Mesothelial cell of epicardium (in vitro differentiated cells): Measurements from ENCODE around the gene CFAP221. TPM values are rescaled to one million over a fixed set of nuclear protein-coding genes. Genes with fewer than 3 reads are reported as not detected.

ENCODE experiments used
- DNase-seq, 2 experiments: peaks; one replicate each; pipeline ENCODE4 v3.0.0; 2021; ENCODE audit warnings: low spot score in 2 of 2; ENCODE audit not compliant: unreplicated experiment in 2 of 2
- H3K27ac Mint-ChIP-seq: 2 replicates; pipeline ENCODE4 v1.8.0; 2021; ENCODE audit warnings: mixed read lengths
- H3K27me3 Mint-ChIP-seq: 2 replicates; pipeline ENCODE4 v1.8.0; 2021; ENCODE audit warnings: low read depth, mixed read lengths
- H3K36me3 Mint-ChIP-seq: 2 replicates; pipeline ENCODE4 v1.8.0; 2021; ENCODE audit warnings: mixed read lengths
- H3K4me1 Mint-ChIP-seq: 2 replicates; pipeline ENCODE4 v1.8.0; 2021; ENCODE audit warnings: mixed read lengths
- H3K4me3 Mint-ChIP-seq: 2 replicates; pipeline ENCODE4 v1.8.0; 2021; ENCODE audit warnings: mild to moderate bottlenecking, moderate library complexity, mixed read lengths
- H3K9me3 Mint-ChIP-seq: 2 replicates; pipeline ENCODE4 v1.8.0; 2021; ENCODE audit warnings: mixed read lengths
- CTCF ChIP-seq: fragments of 200-600 bp; sonication (generic); IDR thresholded peaks from one replicate; pipeline ENCODE4 v1.5.0; 2021; ENCODE audit warnings: antibody characterized with exemption; ENCODE audit not compliant: unreplicated experiment
- total RNA-seq: library from RNA; stranded (reverse); gene quantifications from 3 replicates; pipeline ENCODE4 v1.2.1, GENCODE V29; 2021

The CFAP221 gene
- total RNA-seq, 1 donor from 2014 or later, result 4.6 TPM

GRCh38 chr2:119637371-119637770 is 93.1 kb downstream of the CFAP221 start:
- Mint-ChIP-seq H3K4me3 (no peak overlapping the region), H3K36me3 (no peaks in the 10 kb centered on the region), H3K9me3 (peaks cover 8% of the 10 kb centered on the region), H3K4me1 (peaks cover 5% of the 10 kb centered on the region), H3K27me3 (peaks cover 11% of the 10 kb centered on the region), H3K27ac (no peak overlapping the region)
- no peak for TF ChIP-seq CTCF
- no peak for DNase-seq

- Mint-ChIP-seq H3K27me3 (peaks cover 11% of the 10 kb centered on the region), H3K27ac (no peak overlapping the region), H3K36me3 (no peaks in the 10 kb centered on the region), H3K4me1 (peaks cover 5% of the 10 kb centered on the region), H3K4me3 (no peak overlapping the region), H3K9me3 (peaks cover 7% of the 10 kb centered on the region)
- no peak for DNase-seq
- TF ChIP-seq CTCF, result no peak
Observed at GRCh38 chr2:119638246-119638645, 94.0 kb downstream of the CFAP221 start.

GRCh38 chr2:119638685-119639554 is 94.7 kb downstream of the CFAP221 start:
- Mint-ChIP-seq H3K9me3 (peaks cover 7% of the 10 kb centered on the region), H3K27me3 (peaks cover 11% of the 10 kb centered on the region), H3K4me1 (peaks cover 5% of the 10 kb centered on the region), H3K36me3 (no peaks in the 10 kb centered on the region), H3K27ac (no peak overlapping the region), H3K4me3 (no peak overlapping the region)
- TF ChIP-seq CTCF, result no peak
- no peak for DNase-seq

GRCh38 chr2:119641562-119642258 is 97.5 kb downstream of the CFAP221 start:
- Mint-ChIP-seq H3K4me3 (no peak overlapping the region), H3K9me3 (peaks cover 4% of the 10 kb centered on the region), H3K4me1 (peaks cover 24% of the 10 kb centered on the region), H3K27ac (no peak overlapping the region), H3K36me3 (no peaks in the 10 kb centered on the region), H3K27me3 (peaks cover 11% of the 10 kb centered on the region)
- peak; percentile 49 to 80 for DNase-seq
- TF ChIP-seq CTCF, result peak; percentile 86

GRCh38 chr2:119644186-119644585 is 99.9 kb downstream of the CFAP221 start:
- DNase-seq, result no peak
- Mint-ChIP-seq H3K4me1 (peaks cover 22% of the 10 kb centered on the region), H3K36me3 (no peaks in the 10 kb centered on the region), H3K27me3 (peaks cover 10% of the 10 kb centered on the region), H3K27ac (no peak overlapping the region), H3K9me3 (peaks cover 13% of the 10 kb centered on the region), H3K4me3 (no peak overlapping the region)
- TF ChIP-seq CTCF, result no peak
